A549 (cell line): ENCODE measurements around the gene SUGCT. TPM values are rescaled to one million over a fixed set of nuclear protein-coding genes. Genes with fewer than 3 reads are reported as not detected.

ENCODE experiments used
- ATAC-seq, 2 experiments: fragments of 200-7000 bp in 1 of 2; fragments of >200 bp in 1 of 2; cut with Nextera tagmentation in 1 of 2; cut with Tn5 transposase in 1 of 2; 3 replicates each; pipeline versions ENCODE4 v1.8.0 to v1.9.1; 2018 to 2020; ENCODE audit warnings: mild to moderate bottlenecking in 1 of 2, moderate library complexity in 1 of 2
- CTCF ChIA-PET: fragments of 300-600 bp; sonication (Branson Sonifier 250); formaldehyde crosslinking; extraction: SDS; loops from one replicate; lab custom pipeline; 2021; ENCODE audit warnings: antibody characterized with exemption, inconsistent platforms; lab: Yijun Ruan, JAX
- POLR2A ChIA-PET: fragments of 350-600 bp; formaldehyde crosslinking; extraction: SDS; loops from one replicate; lab custom pipeline; 2021; ENCODE audit warnings: antibody characterized with exemption, inconsistent platforms; lab: Yijun Ruan, JAX
- DNase-seq, 2 experiments: peaks; one replicate each; pipeline versions ENCODE4 v3.0.0 to v3.0.0-alpha.2; 2011 to 2016; ENCODE audit warnings: low read depth in 1 of 2, low spot score in 1 of 2
- FAIRE-seq: peaks from 2 replicates; lab custom pipeline; 2011; peaks lifted over from hg19 to GRCh38; lab: Jason Lieb, UNC
- H3K27ac ChIP-seq, 2 experiments: fragments of >200 bp; sonication (Bioruptor Twin); formaldehyde crosslinking; 3 replicates each; pipeline ENCODE4 v1.5.1; 2016 to 2017
- H3K4me1 ChIP-seq: fragments of >200 bp; sonication (Bioruptor Twin); formaldehyde crosslinking; 3 replicates; pipeline ENCODE4 v1.6.1; 2016
- H3K4me2 ChIP-seq: fragments of >200 bp; sonication (Bioruptor Twin); formaldehyde crosslinking; 3 replicates; pipeline ENCODE4 v1.6.1; 2016
- H3K4me3 ChIP-seq: fragments of >200 bp; sonication (Bioruptor Twin); formaldehyde crosslinking; 3 replicates; pipeline ENCODE4 v1.5.1; 2016
- H3K9me3 ChIP-seq: fragments of >200 bp; sonication (Bioruptor Twin); formaldehyde crosslinking; 3 replicates; pipeline ENCODE4 v1.6.1; 2016
- CBX2 ChIP-seq: fragments of 200-600 bp; sonication (generic); IDR thresholded peaks from 2 replicates; pipeline ENCODE4 v1.6.1; 2016; ENCODE audit warnings: low read depth, mild to moderate bottlenecking, borderline replicate concordance
- CBX8 ChIP-seq: fragments of 200-600 bp; sonication (generic); IDR thresholded peaks from 2 replicates; pipeline ENCODE4 v1.6.1; 2016
- CEBPB ChIP-seq, 2 experiments: fragments of >200 bp in 1 of 2; sonication (Bioruptor Twin) in 1 of 2; formaldehyde crosslinking in 1 of 2; IDR thresholded peaks; 2 replicates each; pipeline ENCODE4 v1.6.1; 2012 to 2016
- CHD4 ChIP-seq: fragments of 200-600 bp; sonication (generic); IDR thresholded peaks from 2 replicates; pipeline ENCODE4 v1.6.1; 2016; ENCODE audit warnings: antibody characterized with exemption, mild to moderate bottlenecking, borderline replicate concordance
- EHF ChIP-seq: fragments of 250-450 bp; sonication (Bioruptor Pico); IDR thresholded peaks from 2 replicates; pipeline ENCODE4 v1.5.0; 2020; ENCODE audit warnings: mild to moderate bottlenecking
- EHMT2 ChIP-seq: fragments of 200-600 bp; sonication (generic); IDR thresholded peaks from 2 replicates; pipeline ENCODE4 v1.6.1; 2016; ENCODE audit warnings: antibody characterized with exemption, low read depth, mild to moderate bottlenecking, moderate library complexity
- ELK1 ChIP-seq: fragments of 150-350 bp; IDR thresholded peaks from 2 replicates; pipeline ENCODE4 v1.6.1; 2014; ENCODE audit warnings: low read depth, mild to moderate bottlenecking, low read length
- EP300 ChIP-seq, 2 experiments: fragments of >200 bp; sonication (Bioruptor Twin); formaldehyde crosslinking; IDR thresholded peaks; 2 replicates in 1 of 2; 3 replicates in 1 of 2; pipeline ENCODE4 v1.6.1; 2016 to 2017
- ESRRA ChIP-seq: fragments of 150-350 bp; IDR thresholded peaks from 2 replicates; pipeline ENCODE4 v1.6.1; 2014; ENCODE audit warnings: mild to moderate bottlenecking, low read length, borderline replicate concordance
- FOXS1 ChIP-seq: fragments of 250-450 bp; sonication (Bioruptor Pico); IDR thresholded peaks from 2 replicates; pipeline ENCODE4 v1.5.0; 2020; ENCODE audit warnings: mild to moderate bottlenecking, moderate library complexity
- GATA3 ChIP-seq: IDR thresholded peaks from 2 replicates; pipeline ENCODE4 v1.6.1; 2012; ENCODE audit warnings: borderline replicate concordance
- HEYL ChIP-seq: fragments of 250-450 bp; sonication (Bioruptor Pico); IDR thresholded peaks from 2 replicates; pipeline ENCODE4 v1.8.0; 2021; ENCODE audit warnings: mild to moderate bottlenecking, moderate library complexity
- HOXA7 ChIP-seq: fragments of 250-450 bp; sonication (Bioruptor Pico); IDR thresholded peaks from 2 replicates; pipeline ENCODE4 v1.5.0; 2020; ENCODE audit warnings: mild to moderate bottlenecking, moderate library complexity
- HOXB13 ChIP-seq: fragments of 250-450 bp; sonication (Bioruptor Pico); IDR thresholded peaks from 2 replicates; pipeline ENCODE4 v1.5.0; 2020; ENCODE audit warnings: low read depth, mild to moderate bottlenecking, moderate library complexity
- MAFK ChIP-seq: fragments of 450-650 bp; IDR thresholded peaks from 2 replicates; pipeline ENCODE4 v1.6.1; 2014; ENCODE audit not compliant: partially characterized antibody
- MYC ChIP-seq: IDR thresholded peaks from 2 replicates; pipeline ENCODE4 v1.6.1; 2012; ENCODE audit warnings: mild to moderate bottlenecking, inconsistent platforms, low read length, improper control_type of control experiment, borderline replicate concordance
- PHF8 ChIP-seq: fragments of 200-600 bp; sonication (generic); IDR thresholded peaks from 2 replicates; pipeline ENCODE4 v1.6.1; 2016; ENCODE audit warnings: low read depth, mild to moderate bottlenecking, antibody characterized with exemption, moderate library complexity, borderline replicate concordance
- POLR2A ChIP-seq: IDR thresholded peaks from 2 replicates; pipeline ENCODE4 v1.6.1; 2012; ENCODE audit warnings: mild to moderate bottlenecking, low read length
- RARB ChIP-seq: fragments of 250-450 bp; sonication (Bioruptor Pico); IDR thresholded peaks from 2 replicates; pipeline ENCODE4 v1.8.0; 2021; ENCODE audit warnings: mild to moderate bottlenecking, moderate library complexity
- SMC3 ChIP-seq: fragments of >200 bp; sonication (Bioruptor Twin); formaldehyde crosslinking; IDR thresholded peaks from 3 replicates; pipeline ENCODE4 v1.6.1; 2018; ENCODE audit warnings: inconsistent platforms
- TFCP2L1 ChIP-seq: fragments of 250-450 bp; sonication (Bioruptor Pico); IDR thresholded peaks from 2 replicates; pipeline ENCODE4 v1.5.0; 2021; ENCODE audit warnings: mild to moderate bottlenecking
- TP53 ChIP-seq: fragments of 250-450 bp; sonication (Bioruptor Pico); IDR thresholded peaks from 2 replicates; pipeline ENCODE4 v1.5.0; 2021; ENCODE audit warnings: mild to moderate bottlenecking, moderate library complexity
- USF2 ChIP-seq: fragments of 450-650 bp; IDR thresholded peaks from 2 replicates; pipeline ENCODE4 v1.6.1; 2014; ENCODE audit warnings: antibody characterized with exemption
- ZFP36 ChIP-seq: fragments of 450-650 bp; IDR thresholded peaks from 2 replicates; pipeline ENCODE4 v1.6.1; 2014; ENCODE audit warnings: borderline replicate concordance; ENCODE audit not compliant: partially characterized antibody
- WGBS: methylation state at CpG from one replicate; pipeline ENCODE4 v1.1.6; 2017; ENCODE audit errors: missing lambda C conversion rate; 5-methylcytosine and 5-hydroxymethylcytosine counted together
- polyA plus RNA-seq, 4 experiments: library from polyadenylated mRNA; depleted of rRNA in 3 of 4; stranded (reverse); fragments of >200 nt; fragmentation: RNase III in 1 of 4; extraction: RNeasy Plus Mini Kit Qiagen cat#74134 plus additional on column Dnase treatment in 1 of 4; gene quantifications; 2 replicates in 3 of 4; 3 replicates in 1 of 4; pipeline ENCODE4 v1.2.3, GENCODE V29; 2011 to 2017

Gene SUGCT
- polyA plus RNA-seq, 2 of the 4 experiments (the other 2 are of a cell fraction): 1.4 to 1.6 TPM

GRCh38 chr7:40583667-40584444 is 449.1 kb downstream of the SUGCT start:
- H3K4me3 ChIP-seq: no peak overlapping the region
- ATAC-seq (no peak), DNase-seq (no peak), FAIRE-seq (no peak)
- TF ChIP-seq HOXA7 (CRISPR knock-in tag) (no peak), MYC (no peak), HOXB13 (CRISPR knock-in tag) (no peak), EHMT2 (no peak), GATA3 (no peak), USF2 (no peak), EP300 (IDR thresholded peaks at IDR 0.05) (no peak)
- ChIA-PET POLR2A (no interaction called here), CTCF (no interaction called here)
- 3% methylated on average over 5 of the region's 5 CpGs for WGBS
- H3K9me3 ChIP-seq: no peaks in the 10 kb centered on the region
- H3K4me2 ChIP-seq: no peak overlapping the region
- no peak overlapping the region for H3K27ac ChIP-seq
- no peaks in the 10 kb centered on the region for H3K4me1 ChIP-seq

GRCh38 chr7:40584667-40585433 is 450.0 kb downstream of the SUGCT start:
- no peak for TF ChIP-seq HEYL (CRISPR knock-in tag)
- TF ChIP-seq TP53: no peak
- Histone ChIP-seq H3K4me3 (no peak overlapping the region), H3K4me1 (no peaks in the 10 kb centered on the region), H3K27ac (no peak overlapping the region), H3K4me2 (no peak overlapping the region), H3K9me3 (no peaks in the 10 kb centered on the region)
- POLR2A ChIA-PET: no interaction called here
- CTCF ChIA-PET: interaction anchor here (0.6 kb wide), 1 partner anchor 1222 kb away, joined by 4 read pairs; no protein-coding TSS in a partner anchor
- no peak for ATAC-seq
- DNase-seq: no peak
- WGBS: 26% methylated on average over 4 of the region's 4 CpGs
- no peak for FAIRE-seq

GRCh38 chr7:40586197-40586596 is 451.4 kb downstream of the SUGCT start:
- FAIRE-seq: no peak
- TF ChIP-seq ZFP36 (no peak), PHF8 (no peak), CEBPB (IDR thresholded peaks at IDR 0.05) (no peak), HOXB13 (CRISPR knock-in tag) (no peak), POLR2A (no peak), MAFK (no peak), SMC3 (no peak), TFCP2L1 (no peak), FOXS1 (no peak), EP300 (IDR thresholded peaks at IDR 0.05) (no peak), ELK1 (no peak), CBX2 (no peak), EHF (CRISPR knock-in tag) (no peak), CBX8 (no peak), ESRRA (no peak), TP53 (no peak), HEYL (CRISPR knock-in tag) (no peak), RARB (no peak), CHD4 (no peak)
- no peak overlapping the region for H3K4me3 ChIP-seq
- WGBS: 0% methylated on average over 1 of the region's 1 CpG
- H3K27ac ChIP-seq: no peak overlapping the region
- H3K4me1 ChIP-seq: no peaks in the 10 kb centered on the region
- no peak for ATAC-seq
- no peak for DNase-seq
- no peaks in the 10 kb centered on the region for H3K9me3 ChIP-seq
- no peak overlapping the region for H3K4me2 ChIP-seq
- ChIA-PET POLR2A (no interaction called here), CTCF (no interaction called here)
